ENCODE data around the gene ATP8A2.

The ATP8A2 gene

DNA sequence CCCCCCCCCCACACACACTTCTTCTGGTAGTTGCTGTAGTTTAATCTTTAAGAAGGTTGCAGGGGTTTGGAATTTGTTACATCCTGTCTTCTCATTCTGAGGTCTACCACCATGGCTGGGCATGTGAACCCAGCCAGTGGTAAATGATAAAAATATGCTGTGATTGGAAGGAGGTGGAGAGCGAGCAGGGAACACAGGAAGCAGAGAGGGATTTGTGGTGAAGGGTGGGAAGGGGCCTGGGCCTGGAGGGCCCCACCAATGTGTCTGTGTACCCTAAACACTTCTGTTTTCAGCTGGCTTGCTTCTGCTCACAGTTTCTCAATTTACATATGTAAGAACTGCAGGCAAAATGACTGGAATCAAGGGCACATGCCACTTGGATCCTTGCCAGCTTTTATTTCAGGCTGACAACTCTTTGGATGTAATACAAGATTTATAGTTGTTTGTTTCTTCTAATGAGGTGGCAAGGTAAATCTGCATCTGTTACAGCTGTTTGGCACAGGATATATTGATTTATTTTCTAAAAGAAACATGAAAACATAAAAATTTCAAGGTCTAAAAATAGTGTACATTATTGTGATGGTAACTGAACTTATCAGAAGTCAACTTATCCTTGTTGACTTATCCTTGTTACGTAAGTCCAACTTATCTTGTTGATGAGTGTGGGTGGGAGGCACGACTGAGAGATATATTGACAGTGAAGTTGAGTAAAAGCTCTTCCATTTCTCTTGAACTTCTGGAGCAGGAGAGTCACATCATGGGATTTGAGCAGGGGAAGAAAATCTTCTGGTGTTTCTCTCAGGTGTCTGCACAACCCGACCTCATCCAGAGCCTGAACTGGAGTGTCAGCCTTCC, 366.8 kb downstream of the ATP8A2 start:
- no peak for DNase-seq

GRCh38 chr13:25739376-25739775, 367.6 kb downstream of the ATP8A2 start:
- DNase-seq, result no peak

- DNase-seq, result no peak
Measured at GRCh38 chr13:25741796-25742195, 370.0 kb downstream of the ATP8A2 start.

DNA sequence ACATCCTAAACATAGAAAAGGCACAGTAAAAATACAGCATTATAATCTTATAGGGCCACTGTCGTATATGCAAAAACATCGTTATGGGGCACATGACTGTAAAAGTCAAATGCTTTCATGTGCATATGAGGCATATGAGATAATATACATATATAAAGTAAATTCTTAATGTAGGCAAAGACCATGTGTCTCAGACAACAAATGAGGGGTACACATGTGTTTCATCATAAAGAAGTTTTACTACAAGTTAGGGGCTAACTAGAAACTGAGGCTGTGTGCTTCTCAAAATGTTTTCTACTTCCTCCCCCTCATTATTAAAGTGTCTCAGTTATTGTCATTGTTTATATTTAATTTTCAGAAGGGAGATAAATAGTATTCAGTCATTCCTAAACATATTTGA, 370.4 kb downstream of the ATP8A2 start:
- DNase-seq, result no peak

DNA sequence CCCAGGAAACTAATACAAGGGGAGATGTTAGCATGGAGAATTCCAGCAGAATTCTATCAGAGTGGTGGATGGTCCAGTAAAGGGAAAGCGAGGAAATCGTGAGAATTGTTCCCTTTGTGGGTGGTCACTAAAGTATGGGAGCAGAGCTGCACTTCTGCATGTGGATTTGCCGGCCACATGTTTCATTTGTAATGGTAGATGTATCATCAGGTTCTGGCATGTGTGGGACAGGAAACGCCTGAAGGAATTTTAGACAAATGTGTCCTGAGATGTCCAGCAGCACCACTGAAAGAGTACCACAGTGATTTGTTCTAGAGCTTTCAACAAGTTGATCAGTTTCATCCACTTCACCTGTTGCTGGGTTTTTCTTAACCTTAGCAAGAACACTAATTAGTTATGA, 371.6 kb downstream of the ATP8A2 start:
- no peak for DNase-seq

- no peak for DNase-seq
Measured at GRCh38 chr13:25744178-25744577, 372.4 kb downstream of the ATP8A2 start.

DNA sequence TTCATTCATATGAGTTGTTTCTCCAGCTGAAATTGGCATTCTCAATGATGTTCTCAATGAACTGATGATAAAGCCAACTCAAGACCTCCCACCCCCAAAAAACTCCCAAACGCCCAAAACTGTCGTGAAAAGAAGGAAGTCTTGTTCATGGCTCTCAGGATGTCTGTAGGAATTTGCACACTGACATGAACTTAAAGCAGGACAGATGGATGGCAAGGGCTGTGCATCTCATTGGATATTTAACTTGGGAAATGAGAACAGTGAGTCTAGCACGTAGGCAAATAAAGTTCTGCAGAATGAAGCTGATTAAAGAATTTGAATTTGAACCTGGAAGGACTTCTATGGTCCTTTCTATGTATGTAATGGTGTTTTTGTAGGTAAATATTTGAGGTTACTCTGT, 374.4 kb downstream of the ATP8A2 start:
- DNase-seq, result no peak

- DNase-seq, result no peak
Measured at GRCh38 chr13:25752957-25753551, 381.3 kb downstream of the ATP8A2 start.

DNA sequence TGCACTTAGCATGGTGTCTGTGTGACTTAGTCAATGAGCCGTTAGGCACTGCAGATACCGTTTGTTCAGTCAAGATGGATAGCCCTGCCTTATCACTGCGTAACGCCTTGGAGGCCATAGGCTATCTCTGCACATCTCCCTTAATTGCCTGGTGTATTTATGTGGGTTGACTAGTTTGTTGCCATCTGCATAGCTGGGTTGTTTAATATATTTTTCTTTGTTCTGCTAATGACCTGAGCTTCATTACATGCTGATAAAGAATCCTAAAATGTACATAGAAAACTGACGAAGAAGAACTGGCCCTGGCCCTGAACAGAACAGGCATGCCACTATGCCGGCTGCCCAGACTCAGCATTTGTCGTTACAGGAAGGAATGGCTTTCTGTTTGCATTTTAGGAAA, 382.2 kb downstream of the ATP8A2 start:
- no peak for DNase-seq

DNA sequence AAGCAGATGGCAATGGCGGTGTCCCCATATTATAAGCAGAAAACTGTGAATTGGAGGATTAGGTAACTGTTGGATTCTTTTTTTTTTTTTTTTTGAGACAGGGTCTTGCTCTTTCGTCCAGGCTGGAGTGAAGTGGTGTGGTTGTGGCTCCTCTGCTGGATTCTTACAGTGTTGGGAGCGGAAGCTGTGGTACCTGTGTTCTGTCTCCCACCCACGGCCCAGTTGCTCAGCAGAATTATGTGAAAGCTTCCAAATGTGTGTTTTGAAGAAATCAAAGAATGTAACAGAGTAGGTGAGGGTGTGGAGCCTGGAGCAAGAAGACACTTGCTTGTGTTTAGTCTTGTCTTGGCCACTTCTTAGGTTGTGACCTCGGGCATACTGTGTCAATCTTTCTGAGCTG, 384.5 kb downstream of the ATP8A2 start:
- no peak for DNase-seq

GRCh38 chr13:25756912-25757311, 385.1 kb downstream of the ATP8A2 start:
- DNase-seq, result no peak

DNA sequence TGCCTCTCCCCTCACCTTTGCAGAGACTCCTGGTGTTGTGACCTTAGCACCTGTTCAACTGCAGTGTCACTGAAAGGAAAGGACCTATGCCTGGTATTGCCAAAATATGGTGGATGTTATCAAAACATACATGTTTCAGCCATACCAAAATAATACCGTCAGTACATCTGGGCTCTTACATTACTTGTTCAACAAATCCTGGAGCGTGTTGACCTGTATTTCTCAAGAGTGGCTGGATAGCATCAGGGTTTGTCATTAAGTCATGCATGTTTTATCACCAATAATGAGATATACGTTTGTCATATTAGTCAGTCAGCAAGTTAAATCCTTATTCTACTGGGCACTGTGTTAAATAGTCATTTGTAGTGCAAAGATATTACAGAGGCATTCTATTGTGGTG, 389.3 kb downstream of the ATP8A2 start:
- no peak for DNase-seq

- DNase-seq, result no peak
Measured at GRCh38 chr13:25762281-25762680, 390.5 kb downstream of the ATP8A2 start.

DNA sequence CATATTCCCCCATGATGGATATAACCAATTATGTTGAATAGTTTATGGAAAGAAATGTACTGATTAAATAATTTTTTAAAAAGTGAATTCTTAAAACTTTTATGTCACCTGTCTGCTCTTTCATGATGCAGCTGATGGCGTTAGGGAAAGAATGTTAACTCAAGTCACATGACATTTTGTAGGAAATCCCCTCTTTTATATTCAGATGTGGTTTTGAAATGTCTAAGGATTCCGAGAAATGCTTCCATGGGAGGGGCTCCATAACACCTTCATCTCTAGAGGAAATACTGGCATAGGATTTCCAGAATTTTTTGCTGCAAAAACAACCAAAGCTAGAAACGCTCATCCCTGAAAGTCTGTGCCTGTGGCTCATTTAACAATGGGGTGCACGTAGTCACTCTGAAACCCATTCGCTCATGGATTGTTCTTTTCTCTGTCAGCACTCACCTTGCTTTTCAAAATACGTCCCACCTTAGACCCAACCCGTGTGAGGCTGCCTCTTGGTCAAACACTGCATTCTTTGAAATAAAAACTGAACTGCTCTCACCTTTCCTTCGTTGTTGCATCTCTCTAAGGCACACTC, 391.1 kb downstream of the ATP8A2 start:
- no peak for DNase-seq

DNA sequence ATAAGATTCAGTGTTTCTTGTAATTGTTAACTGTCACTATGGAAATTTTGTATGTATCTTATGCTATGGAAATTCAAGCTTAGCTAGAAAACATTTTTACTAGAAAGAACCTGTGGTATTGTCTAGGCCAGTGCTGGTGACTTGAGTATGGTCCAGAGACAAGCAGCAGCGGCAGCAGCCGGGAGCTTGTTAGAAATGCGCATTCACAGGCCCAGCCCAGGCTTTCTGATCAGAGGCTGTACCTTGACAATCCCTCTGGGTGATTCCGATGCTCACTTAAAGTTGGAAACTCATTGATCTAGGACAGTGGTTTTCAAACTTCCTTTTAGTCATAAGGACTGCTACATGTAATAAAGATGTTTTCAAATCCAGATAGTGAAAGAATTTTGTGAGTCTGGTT, 392.6 kb downstream of the ATP8A2 start:
- no peak for DNase-seq

DNA sequence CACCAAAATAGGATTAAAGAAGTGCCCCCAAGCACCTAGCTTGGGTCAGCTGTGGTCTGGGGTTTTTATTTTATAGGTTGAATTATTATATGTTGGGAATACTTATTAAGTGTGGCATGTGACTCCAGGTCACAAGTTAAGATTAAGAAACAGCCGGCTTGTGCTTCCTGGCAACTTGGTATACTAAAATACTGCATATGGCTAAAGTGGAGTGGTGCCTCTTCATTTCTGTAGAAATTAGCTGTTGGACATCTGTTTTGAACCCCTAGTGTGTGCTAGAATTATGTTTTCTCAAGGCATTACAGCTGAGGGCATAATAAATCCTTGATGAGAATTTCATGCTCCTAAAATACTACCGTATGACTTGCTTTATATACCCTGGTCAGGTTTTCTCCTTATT, 393.5 kb downstream of the ATP8A2 start:
- no peak for DNase-seq

DNA sequence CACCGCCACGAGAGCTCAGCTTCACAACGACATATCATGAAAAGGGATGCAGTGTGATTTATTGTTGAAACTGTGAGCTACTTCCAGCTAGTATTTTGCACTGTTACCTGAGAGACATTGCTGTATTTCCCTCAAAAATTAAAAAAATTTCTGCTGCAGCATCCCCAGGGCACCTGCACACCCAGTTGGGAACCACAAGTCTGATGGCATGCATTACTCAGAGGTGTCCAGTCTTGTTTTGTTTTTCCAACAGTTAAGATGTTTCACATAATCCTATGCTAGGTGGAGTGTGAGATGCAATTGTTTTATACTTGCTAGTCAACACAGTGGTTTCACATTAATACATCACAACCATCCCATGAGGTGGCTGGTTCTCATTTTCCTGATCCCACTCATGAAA, 394.8 kb downstream of the ATP8A2 start:
- no peak for DNase-seq

GRCh38 chr13:25766991-25767390, 395.2 kb downstream of the ATP8A2 start:
- DNase-seq, result no peak

GRCh38 chr13:25768376-25768775, 396.6 kb downstream of the ATP8A2 start:
- DNase-seq, result no peak

DNA sequence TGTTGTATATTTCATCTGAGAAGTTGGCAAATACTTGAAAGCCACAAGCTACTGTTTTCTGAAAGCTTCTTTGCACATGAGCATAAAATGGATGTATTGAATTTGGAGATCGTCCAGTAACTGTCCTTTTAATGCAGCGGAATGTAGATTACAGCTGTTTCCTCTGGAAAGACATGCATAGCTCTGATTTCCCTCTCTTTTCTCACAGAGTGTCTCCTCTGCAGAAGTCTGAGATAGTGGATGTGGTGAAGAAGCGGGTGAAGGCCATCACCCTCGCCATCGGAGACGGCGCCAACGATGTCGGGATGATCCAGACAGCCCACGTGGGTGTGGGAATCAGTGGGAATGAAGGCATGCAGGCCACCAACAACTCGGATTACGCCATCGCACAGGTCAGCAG, 397.1 kb downstream of the ATP8A2 start:
- no peak for DNase-seq

- no peak for DNase-seq
Measured at GRCh38 chr13:25770601-25771000, 398.8 kb downstream of the ATP8A2 start.

DNA sequence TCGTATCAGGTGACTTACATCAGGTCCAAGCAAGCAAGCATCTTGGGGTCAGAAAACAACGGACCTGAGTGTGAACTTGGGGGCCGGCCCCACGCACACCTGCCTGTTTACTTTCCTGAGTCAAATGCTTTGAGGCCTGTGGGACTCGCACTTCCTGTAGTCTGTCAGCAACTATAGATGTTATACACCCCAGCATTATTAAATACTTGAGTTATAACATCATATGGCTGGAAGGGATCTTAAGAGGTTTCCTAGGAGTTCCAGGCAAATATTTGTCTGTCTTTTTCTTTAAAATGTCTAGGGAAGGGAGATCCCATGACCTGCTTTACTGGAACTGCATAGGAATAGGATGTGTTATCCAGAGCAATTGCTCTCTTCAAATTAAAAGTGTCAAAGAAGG, 399.4 kb downstream of the ATP8A2 start:
- DNase-seq, result no peak

- no peak for DNase-seq
Measured at GRCh38 chr13:25771641-25772478, 400.1 kb downstream of the ATP8A2 start.
